ENCODE measurements around the gene RBMS1.

DNA sequence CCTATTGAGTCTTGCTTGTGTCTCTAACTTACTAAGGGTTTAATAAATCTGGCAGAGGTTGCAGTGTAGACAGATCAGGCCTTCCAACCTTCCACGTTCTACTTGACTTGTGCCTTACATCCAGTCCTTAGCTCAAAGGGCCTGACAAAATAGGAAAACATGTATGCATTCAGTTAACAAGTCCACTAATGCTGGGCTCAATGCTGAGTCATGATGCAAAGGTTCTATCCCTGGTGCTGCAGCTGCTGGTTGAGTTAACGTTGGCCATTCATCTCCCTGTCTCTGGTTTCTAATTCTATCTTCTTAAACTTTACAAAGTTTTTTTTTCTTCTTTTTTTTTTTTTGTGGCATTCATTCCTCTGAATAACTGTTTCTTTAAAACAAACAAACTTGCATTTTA lies 247.3 kb downstream of the RBMS1 start:
- TF ChIP-seq, protein P1, sequence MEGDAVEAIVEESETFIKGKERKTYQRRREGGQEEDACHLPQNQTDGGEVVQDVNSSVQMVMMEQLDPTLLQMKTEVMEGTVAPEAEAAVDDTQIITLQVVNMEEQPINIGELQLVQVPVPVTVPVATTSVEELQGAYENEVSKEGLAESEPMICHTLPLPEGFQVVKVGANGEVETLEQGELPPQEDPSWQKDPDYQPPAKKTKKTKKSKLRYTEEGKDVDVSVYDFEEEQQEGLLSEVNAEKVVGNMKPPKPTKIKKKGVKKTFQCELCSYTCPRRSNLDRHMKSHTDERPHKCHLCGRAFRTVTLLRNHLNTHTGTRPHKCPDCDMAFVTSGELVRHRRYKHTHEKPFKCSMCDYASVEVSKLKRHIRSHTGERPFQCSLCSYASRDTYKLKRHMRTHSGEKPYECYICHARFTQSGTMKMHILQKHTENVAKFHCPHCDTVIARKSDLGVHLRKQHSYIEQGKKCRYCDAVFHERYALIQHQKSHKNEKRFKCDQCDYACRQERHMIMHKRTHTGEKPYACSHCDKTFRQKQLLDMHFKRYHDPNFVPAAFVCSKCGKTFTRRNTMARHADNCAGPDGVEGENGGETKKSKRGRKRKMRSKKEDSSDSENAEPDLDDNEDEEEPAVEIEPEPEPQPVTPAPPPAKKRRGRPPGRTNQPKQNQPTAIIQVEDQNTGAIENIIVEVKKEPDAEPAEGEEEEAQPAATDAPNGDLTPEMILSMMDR (conservative IDR thresholded peaks at IDR 0.05; ENCODE audit: low read depth, low read length): no peak
- TF ChIP-seq EZH2phosphoT487 (IDR thresholded peaks at IDR 0.05; ENCODE audit: borderline replicate concordance, low read length) (no peak), EZH2 (IDR thresholded peaks at IDR 0.05; ENCODE audit: low read length, unreplicated experiment) (no peak)
